Progenitor cell of endocrine pancreas (in vitro differentiated cells): ENCODE results near the gene ALDOA. TPM values are rescaled to one million over a fixed set of nuclear protein-coding genes. Genes with fewer than 3 reads are reported as not detected.

ENCODE experiments used
- DNase-seq: peaks from one replicate; pipeline ENCODE4 v3.0.0; 2021; ENCODE audit warnings: low spot score; ENCODE audit not compliant: unreplicated experiment
- H3K27ac Mint-ChIP-seq: 2 replicates; pipeline ENCODE4 v1.8.0; 2021; ENCODE audit warnings: mild to moderate bottlenecking, moderate library complexity, mixed read lengths
- H3K27me3 Mint-ChIP-seq: 2 replicates; pipeline ENCODE4 v1.8.0; 2021; ENCODE audit warnings: mixed read lengths
- H3K36me3 Mint-ChIP-seq: 2 replicates; pipeline ENCODE4 v1.8.0; 2022; ENCODE audit warnings: mixed read lengths; ENCODE audit not compliant: insufficient read depth
- H3K4me1 Mint-ChIP-seq: 2 replicates; pipeline ENCODE4 v1.8.0; 2021; ENCODE audit warnings: low read depth, mixed read lengths
- H3K4me3 Mint-ChIP-seq: 2 replicates; pipeline ENCODE4 v1.8.0; 2021; ENCODE audit warnings: low read depth, mild to moderate bottlenecking, moderate library complexity, mixed read lengths
- H3K9me3 Mint-ChIP-seq: 2 replicates; pipeline ENCODE4 v1.8.0; 2021; ENCODE audit warnings: low read depth, mixed read lengths
- total RNA-seq: library from RNA; stranded (reverse); gene quantifications from 2 replicates; pipeline ENCODE4 v1.2.1, GENCODE V29; 2021
- TF ChIP-seq, protein P1 (sequence below): fragments of 200-600 bp; sonication (generic); IDR thresholded peaks from one replicate; pipeline ENCODE4 v1.5.0; 2021; ENCODE audit warnings: antibody characterized with exemption, mild to moderate bottlenecking; ENCODE audit not compliant: unreplicated experiment

Gene ALDOA
- total RNA-seq, 1 donor from 2014 or later = 273 TPM

DNA sequence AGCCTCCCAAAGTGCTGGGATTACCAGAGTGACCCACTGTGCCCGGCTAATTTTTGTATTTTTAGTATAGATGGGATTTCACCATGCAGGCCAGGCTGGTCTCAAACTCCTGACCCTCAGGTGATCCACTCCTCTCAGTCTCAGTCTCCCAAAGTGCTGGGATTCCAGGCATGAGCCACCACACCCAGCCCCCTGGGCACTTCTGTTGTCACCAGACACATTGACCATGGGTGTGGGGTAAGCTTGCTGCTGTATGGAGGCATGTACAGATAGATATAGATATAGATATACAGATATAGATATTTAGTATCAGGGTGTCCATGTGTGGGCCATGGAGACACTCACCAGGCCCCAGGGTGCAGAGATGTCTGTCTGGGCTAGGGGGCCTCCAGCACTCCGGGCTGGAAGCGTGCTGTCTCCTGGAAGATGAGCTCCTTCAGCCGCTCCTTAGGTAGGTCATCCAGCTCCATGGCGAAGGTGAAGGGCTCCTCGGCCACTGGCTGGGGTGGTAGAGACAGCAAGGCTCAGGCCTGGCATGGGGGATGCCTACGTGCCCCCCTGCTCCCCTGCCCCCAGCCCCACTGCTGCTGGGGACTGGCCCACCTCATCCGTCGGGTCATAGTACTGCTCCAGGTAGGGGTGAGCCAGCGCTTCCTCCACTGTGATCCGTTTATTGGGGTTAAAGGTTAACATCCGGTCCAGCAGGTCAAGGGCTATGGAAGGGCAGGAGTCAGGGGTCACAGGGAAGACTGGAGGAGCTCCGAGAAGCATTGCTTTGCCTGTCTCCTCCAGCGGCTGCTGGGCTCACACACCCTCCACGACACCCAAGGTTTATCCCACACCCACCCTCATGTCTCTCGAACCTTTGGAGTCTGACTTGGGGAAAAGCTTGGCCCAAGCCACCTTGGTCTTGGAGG is 51.0 kb downstream of the ALDOA start:
- H3K4me1 Mint-ChIP-seq = no peaks in the 10 kb centered on the region
- H3K27me3 Mint-ChIP-seq = no peaks in the 10 kb centered on the region
- no peak overlapping the region for H3K4me3 Mint-ChIP-seq
- DNase-seq = no peak
- no peak overlapping the region for H3K27ac Mint-ChIP-seq
- H3K36me3 Mint-ChIP-seq = peaks cover 13% of the 10 kb centered on the region
- H3K9me3 Mint-ChIP-seq = no peaks in the 10 kb centered on the region
- TF ChIP-seq, protein P1, sequence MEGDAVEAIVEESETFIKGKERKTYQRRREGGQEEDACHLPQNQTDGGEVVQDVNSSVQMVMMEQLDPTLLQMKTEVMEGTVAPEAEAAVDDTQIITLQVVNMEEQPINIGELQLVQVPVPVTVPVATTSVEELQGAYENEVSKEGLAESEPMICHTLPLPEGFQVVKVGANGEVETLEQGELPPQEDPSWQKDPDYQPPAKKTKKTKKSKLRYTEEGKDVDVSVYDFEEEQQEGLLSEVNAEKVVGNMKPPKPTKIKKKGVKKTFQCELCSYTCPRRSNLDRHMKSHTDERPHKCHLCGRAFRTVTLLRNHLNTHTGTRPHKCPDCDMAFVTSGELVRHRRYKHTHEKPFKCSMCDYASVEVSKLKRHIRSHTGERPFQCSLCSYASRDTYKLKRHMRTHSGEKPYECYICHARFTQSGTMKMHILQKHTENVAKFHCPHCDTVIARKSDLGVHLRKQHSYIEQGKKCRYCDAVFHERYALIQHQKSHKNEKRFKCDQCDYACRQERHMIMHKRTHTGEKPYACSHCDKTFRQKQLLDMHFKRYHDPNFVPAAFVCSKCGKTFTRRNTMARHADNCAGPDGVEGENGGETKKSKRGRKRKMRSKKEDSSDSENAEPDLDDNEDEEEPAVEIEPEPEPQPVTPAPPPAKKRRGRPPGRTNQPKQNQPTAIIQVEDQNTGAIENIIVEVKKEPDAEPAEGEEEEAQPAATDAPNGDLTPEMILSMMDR = no peak

- TF ChIP-seq, protein P1 = no peak
- DNase-seq = no peak
- Mint-ChIP-seq H3K27me3 (no peaks in the 10 kb centered on the region), H3K27ac (no peak overlapping the region), H3K9me3 (no peaks in the 10 kb centered on the region), H3K4me1 (peaks cover 5% of the 10 kb centered on the region), H3K4me3 (no peak overlapping the region), H3K36me3 (peaks cover 10% of the 10 kb centered on the region)
These were observed 52.2 kb downstream of the ALDOA start for GRCh38 chr16:30117768-30118167.

DNA sequence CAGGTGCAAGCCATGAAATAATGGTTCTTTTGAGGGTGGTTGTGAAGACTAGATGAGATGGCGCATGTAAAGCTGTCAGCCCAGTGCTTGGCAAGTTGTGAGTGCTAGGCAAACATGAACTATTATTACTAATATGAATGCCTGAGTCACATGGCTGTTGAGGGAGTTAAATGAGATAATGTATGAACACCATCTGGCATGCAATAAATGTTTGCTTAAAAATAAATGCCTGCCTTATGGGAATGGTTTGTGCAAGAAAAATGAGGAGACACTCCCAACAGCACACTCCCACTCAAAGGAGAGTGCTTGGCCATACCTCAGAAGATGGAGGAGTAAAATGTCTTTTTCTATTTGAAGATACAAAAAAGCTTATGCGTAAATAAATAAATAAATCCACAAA is 53.9 kb downstream of the ALDOA start:
- TF ChIP-seq, protein P1 = no peak
- H3K4me3 Mint-ChIP-seq = no peak overlapping the region
- H3K36me3 Mint-ChIP-seq = peaks cover 6% of the 10 kb centered on the region
- no peak for DNase-seq
- H3K4me1 Mint-ChIP-seq = peaks cover 5% of the 10 kb centered on the region
- H3K27ac Mint-ChIP-seq = no peak overlapping the region
- no peaks in the 10 kb centered on the region for H3K27me3 Mint-ChIP-seq
- no peaks in the 10 kb centered on the region for H3K9me3 Mint-ChIP-seq

Other genes with a start within 250 kb of the ALDOA start
- 26.4 and 29.9 TPM in 2 replicates for gene PAGR1, start 249.6 kb upstream of the ALDOA start, total RNA-seq
- 6.5 and 9.0 TPM in 2 replicates for gene MVP, start 245.3 kb upstream of the ALDOA start, total RNA-seq
- 46.3 and 51.2 TPM in 2 replicates for gene CDIPT, start 202.5 kb upstream of the ALDOA start, total RNA-seq
- gene SEZ6L2, start 166.2 kb upstream of the ALDOA start, total RNA-seq = 13.2 and 16.2 TPM in 2 replicates
- 3.1 and 3.8 TPM in 2 replicates for gene ASPHD1, start 165.3 kb upstream of the ALDOA start, total RNA-seq
- gene KCTD13, start 139.5 kb upstream of the ALDOA start, total RNA-seq = 31.4 and 34.7 TPM in 2 replicates
- 89.4 and 91.9 TPM in 2 replicates for gene TMEM219, start 103.7 kb upstream of the ALDOA start, total RNA-seq
- 51.1 and 54.0 TPM in 2 replicates for gene TAOK2, start 91.9 kb upstream of the ALDOA start, total RNA-seq
- gene HIRIP3, start 70.1 kb upstream of the ALDOA start, total RNA-seq = 11.4 and 12.0 TPM in 2 replicates
- gene INO80E, start 69.5 kb upstream of the ALDOA start, total RNA-seq = 72.7 and 74.2 TPM in 2 replicates
- gene DOC2A, start 54.7 kb upstream of the ALDOA start, total RNA-seq = 4.4 and 5.0 TPM in 2 replicates
- not detected in 2 replicates for gene C16orf92, start 42.6 kb upstream of the ALDOA start, total RNA-seq
- 1.5 and 1.7 TPM in 2 replicates for gene TLCD3B, start 34.5 kb upstream of the ALDOA start, total RNA-seq
- gene PPP4C, start 10.2 kb downstream of the ALDOA start, total RNA-seq = 142 and 144 TPM in 2 replicates
- gene TBX6, start 26.2 kb downstream of the ALDOA start, total RNA-seq = 3.5 and 3.9 TPM in 2 replicates
- 41.7 and 45.7 TPM in 2 replicates for gene YPEL3, start 30.5 kb downstream of the ALDOA start, total RNA-seq
- 13.3 and 13.8 TPM in 2 replicates for gene GDPD3, start 47.8 kb downstream of the ALDOA start, total RNA-seq
- gene MAPK3, start 57.5 kb downstream of the ALDOA start, total RNA-seq = 59.8 and 62.8 TPM in 2 replicates
- gene CORO1A, start 117.8 kb downstream of the ALDOA start, total RNA-seq = 1.6 and 3.8 TPM in 2 replicates
- 65.0 and 71.5 TPM in 2 replicates for gene BOLA2B, start 127.9 kb downstream of the ALDOA start, total RNA-seq
- gene SLX1A, start 128.1 kb downstream of the ALDOA start, total RNA-seq = 28.7 and 37.5 TPM in 2 replicates
- gene SULT1A3, start 133.5 kb downstream of the ALDOA start, total RNA-seq = 33.0 and 33.3 TPM in 2 replicates
- gene NPIPB13, start 182.7 kb downstream of the ALDOA start, total RNA-seq = 27.0 and 27.1 TPM in 2 replicates